ENCODE measurements around the gene CYP2C9. TPM values are rescaled to one million over a fixed set of nuclear protein-coding genes. Genes with fewer than 3 reads are reported as not detected.

The CYP2C9 gene
- total RNA-seq, 1 donor from 2014 or later = not detected

- no peaks in the 10 kb centered on the region for H3K4me1 Mint-ChIP-seq
- peaks cover 3% of the 10 kb centered on the region for H3K36me3 Mint-ChIP-seq (ENCODE audit: low read depth)
- no peak overlapping the region for H3K4me3 Mint-ChIP-seq
- TF ChIP-seq CTCF (conservative IDR thresholded peaks at IDR 0.05) = no peak
- peaks cover 5% of the 10 kb centered on the region for H3K27me3 Mint-ChIP-seq (ENCODE audit: low read depth)
- H3K27ac Mint-ChIP-seq (ENCODE audit: unreplicated experiment) = no peak overlapping the region
- DNase-seq (ENCODE audit: low read depth, low spot score) = no peak
- peaks cover 15% of the 10 kb centered on the region for H3K9me3 Mint-ChIP-seq
Observed at GRCh38 chr10:94989192-94989591, 50.7 kb downstream of the CYP2C9 start.

GRCh38 chr10:94991243-94991888 is 52.9 kb downstream of the CYP2C9 start:
- H3K4me3 Mint-ChIP-seq = no peak overlapping the region
- H3K36me3 Mint-ChIP-seq (ENCODE audit: low read depth) = peaks cover 3% of the 10 kb centered on the region
- DNase-seq (ENCODE audit: low read depth, low spot score) = no peak
- H3K27me3 Mint-ChIP-seq (ENCODE audit: low read depth) = peaks cover 5% of the 10 kb centered on the region
- no peak for TF ChIP-seq CTCF (conservative IDR thresholded peaks at IDR 0.05)
- H3K4me1 Mint-ChIP-seq = no peaks in the 10 kb centered on the region
- no peak overlapping the region for H3K27ac Mint-ChIP-seq (ENCODE audit: unreplicated experiment)
- peaks cover 15% of the 10 kb centered on the region for H3K9me3 Mint-ChIP-seq

GRCh38 chr10:94992811-94993210 is 54.4 kb downstream of the CYP2C9 start:
- Mint-ChIP-seq H3K4me3 (no peak overlapping the region), H3K9me3 (peaks cover 13% of the 10 kb centered on the region), H3K4me1 (no peaks in the 10 kb centered on the region), H3K36me3 (ENCODE audit: low read depth) (peaks cover 3% of the 10 kb centered on the region), H3K27ac (ENCODE audit: unreplicated experiment) (no peak overlapping the region), H3K27me3 (ENCODE audit: low read depth) (peaks cover 6% of the 10 kb centered on the region)
- TF ChIP-seq CTCF (conservative IDR thresholded peaks at IDR 0.05) = no peak
- DNase-seq (ENCODE audit: low read depth, low spot score) = no peak

GRCh38 chr10:94997741-94998174 is 59.3 kb downstream of the CYP2C9 start:
- no peak for DNase-seq (ENCODE audit: low read depth, low spot score)
- H3K27ac Mint-ChIP-seq (ENCODE audit: unreplicated experiment) = no peak overlapping the region
- H3K9me3 Mint-ChIP-seq = no peaks in the 10 kb centered on the region
- no peaks in the 10 kb centered on the region for H3K36me3 Mint-ChIP-seq (ENCODE audit: low read depth)
- no peak overlapping the region for H3K4me3 Mint-ChIP-seq
- peaks cover 9% of the 10 kb centered on the region for H3K27me3 Mint-ChIP-seq (ENCODE audit: low read depth)
- no peak for TF ChIP-seq CTCF (conservative IDR thresholded peaks at IDR 0.05)
- no peaks in the 10 kb centered on the region for H3K4me1 Mint-ChIP-seq

- Mint-ChIP-seq H3K4me3 (no peak overlapping the region), H3K27ac (ENCODE audit: unreplicated experiment) (no peak overlapping the region), H3K4me1 (peaks cover 2% of the 10 kb centered on the region), H3K27me3 (ENCODE audit: low read depth) (no peaks in the 10 kb centered on the region), H3K9me3 (peaks cover 5% of the 10 kb centered on the region), H3K36me3 (ENCODE audit: low read depth) (no peaks in the 10 kb centered on the region)
- no peak for DNase-seq (ENCODE audit: low read depth, low spot score)
- TF ChIP-seq CTCF (conservative IDR thresholded peaks at IDR 0.05) = no peak
Observed at GRCh38 chr10:95026461-95026860, 88.0 kb downstream of the CYP2C9 start.

All from neural crest cell (in vitro differentiated cells).